GM19351 (cell line): Measurements from ENCODE around the gene GAREM1.

Experiments used
- ATAC-seq: cut with Tn5 transposase; IDR thresholded peaks from one replicate; pipeline ENCODE4 v1.9.1; 2021; ENCODE audit warnings: mild to moderate bottlenecking, moderate library complexity; ENCODE audit not compliant: unreplicated experiment

GAREM1 gene

GRCh38 chr18:32459361-32460101 lies 11.2 kb downstream of the GAREM1 start:
- no peak for ATAC-seq

GRCh38 chr18:32455361-32455760 lies 15.3 kb downstream of the GAREM1 start:
- no peak for ATAC-seq

GRCh38 chr18:32454593-32454992 lies 16.1 kb downstream of the GAREM1 start:
- ATAC-seq, result no peak

GRCh38 chr18:32450874-32451273 lies 19.8 kb downstream of the GAREM1 start:
- ATAC-seq, result no peak

GRCh38 chr18:32450026-32450691 lies 20.5 kb downstream of the GAREM1 start:
- no peak for ATAC-seq

- no peak for ATAC-seq
Measured at GRCh38 chr18:32446780-32447179, 23.9 kb downstream of the GAREM1 start.

GRCh38 chr18:32445846-32446245 lies 24.8 kb downstream of the GAREM1 start:
- no peak for ATAC-seq

GRCh38 chr18:32443706-32444215 lies 26.9 kb downstream of the GAREM1 start:
- no peak for ATAC-seq

GRCh38 chr18:32443033-32443705 lies 27.5 kb downstream of the GAREM1 start:
- no peak for ATAC-seq

- no peak for ATAC-seq
Measured at GRCh38 chr18:32442575-32442974, 28.1 kb downstream of the GAREM1 start.

GRCh38 chr18:32441533-32441932 lies 29.1 kb downstream of the GAREM1 start:
- no peak for ATAC-seq

- no peak for ATAC-seq
Measured at GRCh38 chr18:32440518-32440917, 30.2 kb downstream of the GAREM1 start.

GRCh38 chr18:32439802-32440201 lies 30.9 kb downstream of the GAREM1 start:
- no peak for ATAC-seq

GRCh38 chr18:32439241-32439640 lies 31.4 kb downstream of the GAREM1 start:
- no peak for ATAC-seq

- ATAC-seq, result no peak
Measured at GRCh38 chr18:32438173-32438572, 32.5 kb downstream of the GAREM1 start.

- no peak for ATAC-seq
Measured at GRCh38 chr18:32437100-32437834, 33.4 kb downstream of the GAREM1 start.

- no peak for ATAC-seq
Measured at GRCh38 chr18:32435631-32436500, 34.8 kb downstream of the GAREM1 start.

GRCh38 chr18:32431753-32432152 lies 38.9 kb downstream of the GAREM1 start:
- ATAC-seq, result no peak

GRCh38 chr18:32429402-32429801 lies 41.3 kb downstream of the GAREM1 start:
- no peak for ATAC-seq
